GM19438 (cell line): ENCODE results near the gene TPCN2.

Source experiments
- ATAC-seq: cut with Tn5 transposase; IDR thresholded peaks from one replicate; pipeline ENCODE4 v1.9.1; 2021; ENCODE audit warnings: low read depth; ENCODE audit not compliant: unreplicated experiment

Gene TPCN2

DNA sequence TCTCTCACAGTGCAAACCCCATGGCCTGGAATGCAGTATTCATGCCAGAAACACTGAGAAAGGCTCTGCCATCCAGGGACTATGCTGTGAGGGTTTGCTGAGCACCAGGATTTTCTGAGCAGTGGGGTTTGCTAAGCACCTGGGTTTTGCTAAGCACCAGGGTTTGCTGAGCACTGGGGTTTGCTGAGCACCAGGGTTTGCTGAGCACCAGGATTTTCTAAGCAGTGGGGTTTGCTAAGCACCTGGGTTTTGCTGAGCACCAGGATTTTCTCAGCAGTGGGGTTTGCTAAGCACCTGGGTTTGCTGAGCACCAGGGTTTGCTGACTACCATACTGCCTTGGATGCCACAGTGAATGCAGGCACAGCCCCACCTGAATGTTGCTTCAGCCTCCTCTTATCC is 58.7 kb downstream of the TPCN2 start:
- no peak for ATAC-seq

GRCh38 chr11:69108030-69108429 is 59.3 kb downstream of the TPCN2 start:
- ATAC-seq, result no peak

GRCh38 chr11:69108559-69108958 is 59.8 kb downstream of the TPCN2 start:
- no peak for ATAC-seq

DNA sequence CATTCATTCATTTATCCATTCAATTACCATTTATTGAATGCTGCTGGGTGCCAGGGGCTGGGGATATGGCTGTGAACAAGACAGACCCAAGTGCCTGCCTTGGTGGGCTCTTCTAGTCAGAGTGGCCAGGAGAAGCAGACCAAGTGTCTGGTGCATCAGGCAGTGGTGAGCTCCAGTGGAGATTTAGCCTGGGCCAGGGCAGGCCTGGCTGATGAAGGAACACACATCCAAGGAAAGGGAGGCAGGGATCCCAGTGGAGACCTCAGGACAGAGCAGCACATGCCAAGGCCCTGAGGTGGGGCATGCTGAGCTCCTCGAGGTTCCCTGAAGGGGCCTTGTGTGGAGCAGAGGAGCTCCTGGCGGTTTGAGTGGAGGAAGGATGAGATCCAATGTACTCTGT is 60.4 kb downstream of the TPCN2 start:
- ATAC-seq, result no peak

GRCh38 chr11:69110451-69110850 is 61.7 kb downstream of the TPCN2 start:
- no peak for ATAC-seq

- no peak for ATAC-seq
Observed at GRCh38 chr11:69111624-69112542, 63.2 kb downstream of the TPCN2 start.

DNA sequence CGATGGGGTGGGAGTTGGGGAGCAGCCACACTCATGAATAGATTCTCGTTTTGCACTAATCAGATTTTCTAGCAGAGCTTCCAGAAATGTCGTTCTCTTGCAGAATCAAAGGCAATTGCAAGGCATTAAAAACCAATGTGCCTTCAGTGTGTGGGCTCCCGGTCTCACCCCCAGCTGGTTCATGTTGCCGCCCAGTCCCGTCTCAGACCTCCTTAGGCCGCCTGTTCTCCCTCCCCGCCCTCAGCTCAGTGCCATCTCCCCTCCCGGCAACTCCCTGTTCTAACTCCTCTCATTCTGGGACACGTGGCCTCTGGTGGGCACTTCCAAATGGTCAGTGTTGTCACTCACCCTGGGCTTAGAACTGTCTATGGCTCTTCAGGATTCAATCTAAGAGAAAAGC is 64.5 kb downstream of the TPCN2 start:
- no peak for ATAC-seq

GRCh38 chr11:69113646-69114340 is 65.1 kb downstream of the TPCN2 start:
- ATAC-seq, result no peak

GRCh38 chr11:69114362-69114761 is 65.6 kb downstream of the TPCN2 start:
- no peak for ATAC-seq

DNA sequence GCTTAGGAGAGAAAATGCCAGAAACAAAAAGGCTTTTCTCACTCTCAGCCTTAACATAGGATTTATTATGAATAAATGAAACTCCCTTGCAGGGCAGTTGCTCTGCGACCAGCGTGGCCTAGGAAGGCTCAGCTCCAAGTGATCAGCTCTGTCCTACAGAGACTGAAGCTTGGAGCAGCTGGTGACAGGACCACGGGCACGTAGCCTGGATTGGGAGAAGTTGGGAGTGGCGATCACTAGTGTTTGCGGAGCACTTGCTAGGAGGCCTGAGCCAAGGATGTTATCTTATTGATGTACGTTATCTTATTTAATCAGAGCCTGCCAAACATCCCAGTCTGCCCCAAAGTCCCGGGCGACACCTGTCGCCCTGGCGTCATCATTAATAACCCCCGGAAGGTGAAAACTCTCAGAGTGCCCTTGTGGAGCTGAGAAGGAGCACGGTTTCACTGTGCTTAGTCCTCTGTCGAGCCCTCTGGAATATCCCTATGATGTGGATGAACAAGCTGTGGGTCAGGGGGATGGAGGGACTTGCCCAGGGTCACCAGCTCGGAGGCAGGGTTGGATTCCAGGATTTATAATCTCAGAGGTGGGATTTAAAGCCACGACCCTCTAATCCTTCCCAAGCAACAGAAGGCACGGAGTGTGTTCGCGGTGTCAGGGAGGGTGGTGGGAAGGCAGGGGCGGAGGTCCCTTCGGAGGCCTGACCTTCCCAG is 66.2 kb downstream of the TPCN2 start:
- no peak for ATAC-seq

DNA sequence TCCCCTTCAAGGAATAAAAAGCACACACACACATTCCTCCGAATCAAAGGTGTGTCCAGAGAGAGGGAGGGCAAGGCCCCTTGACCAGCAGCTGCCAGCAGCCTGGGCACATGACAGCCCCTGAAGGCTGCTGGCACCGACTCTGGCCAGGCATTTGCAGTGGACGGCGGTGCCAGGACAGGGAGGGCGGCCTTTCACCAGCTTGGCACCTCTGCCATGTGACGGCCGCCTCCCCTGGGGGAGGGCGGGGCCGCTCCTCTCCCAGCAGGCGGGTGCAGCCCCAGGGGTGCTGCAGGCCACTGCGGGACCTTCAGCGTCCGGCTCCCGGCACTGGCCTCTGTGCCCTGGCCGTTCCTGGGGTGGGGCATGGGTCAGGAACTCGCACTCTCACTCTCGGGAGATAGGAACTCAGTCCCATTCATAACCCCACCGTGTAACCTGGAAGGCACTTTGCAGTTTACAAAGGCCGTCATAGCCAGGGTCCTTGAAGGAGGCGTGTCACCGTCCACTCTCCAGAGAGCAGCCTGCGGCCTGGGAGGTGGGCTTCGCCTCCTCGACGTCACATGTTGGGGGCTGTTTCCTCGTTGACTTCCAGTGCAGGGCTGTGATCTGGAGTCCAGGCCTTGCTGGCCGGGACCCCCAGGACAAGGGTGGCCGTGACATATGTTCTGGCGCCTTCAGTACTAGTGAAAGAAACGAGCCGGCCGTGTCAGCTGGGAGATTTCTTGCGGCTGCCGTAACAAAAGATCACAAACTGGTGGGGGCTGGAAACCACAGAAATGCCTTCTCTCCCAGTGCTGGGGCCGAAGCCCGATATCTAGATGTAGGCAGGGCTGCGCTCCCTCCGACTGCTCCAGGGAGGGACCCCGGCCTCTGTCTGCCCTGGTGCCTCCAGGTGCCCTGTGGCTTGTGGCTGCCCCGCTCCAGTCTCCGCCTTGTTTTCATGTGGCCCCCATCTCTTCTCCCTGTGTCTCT is 67.1 kb downstream of the TPCN2 start:
- ATAC-seq, result no peak

- ATAC-seq, result no peak
Observed at GRCh38 chr11:69116671-69117070, 67.9 kb downstream of the TPCN2 start.

DNA sequence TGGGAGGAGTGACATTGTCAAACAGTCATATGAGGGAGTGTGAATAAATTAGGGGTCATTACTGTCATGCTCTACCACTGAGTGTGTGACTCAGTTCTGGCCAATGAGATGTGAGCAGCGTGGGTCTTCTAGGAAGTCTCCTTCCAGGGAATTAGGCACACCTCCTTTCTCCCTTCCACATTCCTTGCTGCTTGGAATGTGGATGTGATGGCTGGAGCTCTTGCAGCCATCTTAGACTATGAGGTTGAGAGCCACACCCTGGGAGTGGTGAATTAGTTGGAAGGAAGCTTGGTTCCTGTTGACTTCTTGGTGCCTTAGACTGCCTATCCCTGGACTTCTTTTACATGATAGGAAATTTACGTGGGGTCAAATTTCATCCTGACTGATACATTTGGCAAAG is 70.5 kb downstream of the TPCN2 start:
- no peak for ATAC-seq

- ATAC-seq, result no peak
Observed at GRCh38 chr11:69120096-69120875, 71.6 kb downstream of the TPCN2 start.

- no peak for ATAC-seq
Observed at GRCh38 chr11:69121021-69121420, 72.3 kb downstream of the TPCN2 start.

GRCh38 chr11:69121621-69122325 is 73.0 kb downstream of the TPCN2 start:
- no peak for ATAC-seq

DNA sequence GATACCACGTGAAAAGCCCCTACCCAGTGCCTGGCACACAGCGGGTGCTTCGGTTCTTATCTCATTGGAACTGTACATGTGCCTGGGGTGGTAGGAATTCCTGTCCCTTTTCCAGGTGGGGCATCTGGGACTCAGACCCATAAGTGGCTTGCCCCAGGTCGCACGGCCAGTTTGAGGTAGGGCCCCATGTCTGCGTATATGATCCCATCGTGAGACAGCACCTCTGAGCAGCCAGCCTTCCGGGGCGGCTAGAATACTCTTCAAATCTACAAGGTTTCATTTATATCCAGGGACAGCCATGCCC is 73.5 kb downstream of the TPCN2 start:
- no peak for ATAC-seq

DNA sequence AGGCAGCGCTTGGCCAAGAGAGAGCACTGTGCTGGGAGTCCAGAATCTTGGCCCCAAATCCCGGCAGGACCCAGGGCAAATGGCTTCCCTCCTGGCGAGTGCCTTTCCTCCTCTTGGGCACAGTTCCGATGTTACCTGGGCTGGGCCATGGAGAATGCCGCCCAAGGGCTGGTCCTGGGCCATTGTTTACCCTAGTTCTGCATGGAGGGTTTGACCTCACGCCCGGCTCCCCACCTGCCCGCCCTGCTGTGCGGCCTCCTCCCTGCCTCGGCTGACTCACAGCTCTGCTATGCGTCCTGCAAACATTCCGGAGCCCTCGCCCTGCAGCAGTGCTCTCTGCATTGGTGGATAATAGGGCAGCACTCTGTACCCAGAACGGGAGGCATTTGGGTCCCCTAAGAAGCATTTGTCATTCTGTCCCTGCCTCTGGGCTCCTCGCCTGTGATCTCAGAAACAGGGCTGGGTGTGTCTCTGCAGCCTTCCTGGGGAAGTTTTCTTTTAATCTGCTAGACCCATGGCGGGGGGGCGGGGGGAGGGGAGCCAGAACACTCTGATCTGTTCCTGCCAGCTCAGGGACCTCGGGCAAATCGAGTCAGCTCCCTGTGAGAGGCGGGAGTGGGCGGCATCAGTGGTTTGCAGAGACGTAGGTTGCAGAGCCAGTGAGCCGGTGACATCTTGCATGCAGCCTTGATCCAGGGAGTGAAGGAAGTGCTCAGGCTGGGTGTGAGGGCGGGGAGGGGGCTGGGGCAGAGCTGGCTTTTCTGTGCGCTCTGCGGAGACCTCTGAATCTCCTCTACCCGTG is 74.1 kb downstream of the TPCN2 start:
- ATAC-seq, result no peak
